SK-N-MC (cell line): ENCODE results near the gene B9D2.
"Not testable (repeated sequence)": the region's sequence is repeated elsewhere in the genome, so short reads cannot be mapped to it uniquely, and the experiment has no call there.

Experiments
- DNase-seq: peaks from one replicate; pipeline ENCODE4 v3.0.0-alpha.2; 2011; ENCODE audit warnings: low read depth, low spot score
- H3K27ac ChIP-seq: fragments of 200-600 bp; sonication (generic); 2 replicates; pipeline ENCODE4 v1.5.1; 2016; ENCODE audit warnings: mixed run types
- H3K36me3 ChIP-seq: fragments of 200-600 bp; sonication (generic); 2 replicates; pipeline ENCODE4 v1.6.1; 2017; ENCODE audit warnings: antibody characterized with exemption, low read length, mixed read lengths; ENCODE audit not compliant: insufficient read depth
- H3K4me3 ChIP-seq: fragments of 200-600 bp; sonication (generic); 2 replicates; pipeline ENCODE4 v1.5.1; 2016
- H3K9ac ChIP-seq: fragments of 200-600 bp; sonication (generic); 2 replicates; pipeline ENCODE4 v1.8.0; 2017; ENCODE audit warnings: mixed run types, mixed read lengths; ENCODE audit not compliant: insufficient read length
- H3K9me3 ChIP-seq: fragments of 200-600 bp; sonication (generic); 2 replicates; pipeline ENCODE4 v1.6.1; 2017; ENCODE audit warnings: low read depth, mild to moderate bottlenecking, antibody characterized with exemption, low read length, moderate library complexity, mixed read lengths
- EZH2 ChIP-seq: fragments of 200-600 bp; sonication (generic); IDR thresholded peaks from one replicate; pipeline ENCODE4 v1.6.1; 2017; ENCODE audit warnings: antibody characterized with exemption
- FOXP2 ChIP-seq: optimal IDR thresholded peaks from 2 replicates; pipeline ENCODE3; 2011; ENCODE audit warnings: mild to moderate bottlenecking, moderate library complexity; ENCODE audit not compliant: insufficient read depth; ENCODE audit errors: extremely low read length, control extremely low read depth
- POLR2AphosphoS5 ChIP-seq: IDR thresholded peaks from 2 replicates; pipeline ENCODE4 v1.6.1; 2012; ENCODE audit warnings: mild to moderate bottlenecking, low read depth, low read length, borderline replicate concordance

B9D2 gene

GRCh38 chr19:41355035-41355434, 8.9 kb downstream of the B9D2 start:
- H3K4me3 ChIP-seq: no peak overlapping the region
- H3K9me3 ChIP-seq: no peaks in the 10 kb centered on the region
- no peak for DNase-seq
- no peaks in the 10 kb centered on the region for H3K36me3 ChIP-seq
- H3K9ac ChIP-seq: no peak overlapping the region
- TF ChIP-seq FOXP2: no peak
- no peak for TF ChIP-seq EZH2
- no peak for TF ChIP-seq POLR2AphosphoS5
- 0 out of 2 replicates have a peak overlapping the region, but pooled peaks have one; percentile 28 for H3K27ac ChIP-seq

GRCh38 chr19:41354343-41354953, 9.5 kb downstream of the B9D2 start:
- peak overlapping the region; percentile 75 for H3K9ac ChIP-seq
- H3K9me3 ChIP-seq: no peaks in the 10 kb centered on the region
- no peak overlapping the region for H3K27ac ChIP-seq
- TF ChIP-seq EZH2: no peak
- TF ChIP-seq FOXP2: peak; percentile 2
- TF ChIP-seq POLR2AphosphoS5: no peak
- no peak for DNase-seq
- H3K36me3 ChIP-seq: no peaks in the 10 kb centered on the region
- peak overlapping the region; percentile 92 for H3K4me3 ChIP-seq

GRCh38 chr19:41353466-41354342, 10.2 kb downstream of the B9D2 start, which contains the start of gene TGFB1:
Gene TGFB1 (minus strand): TSS chr19:41353922. CDS start chr19:41353044, 878 bp downstream.
- Histone ChIP-seq H3K9me3 (no peaks in the 10 kb centered on the region), H3K27ac (0 out of 2 replicates have a peak within 1 kb of the TSS, but pooled peaks have one; percentile 62), H3K4me3 (peak within 1 kb of the TSS; percentile 92), H3K36me3 (no peaks in the 10 kb centered on the region), H3K9ac (peak within 1 kb of the TSS; percentile 75)
- TF ChIP-seq EZH2: no peak
- no peak; the same call in 1 of the 2 replicates for TF ChIP-seq POLR2AphosphoS5
- TF ChIP-seq FOXP2: no peak
- no peak for DNase-seq

GRCh38 chr19:41352609-41353465, 11.1 kb downstream of the B9D2 start:
- Histone ChIP-seq H3K27ac (no peak overlapping the region), H3K4me3 (peak overlapping the region; percentile 92), H3K9ac (peak overlapping the region; percentile 73), H3K9me3 (no peaks in the 10 kb centered on the region), H3K36me3 (peaks cover 4% of the 10 kb centered on the region; the same call in 1 of the 2 replicates)
- no peak for DNase-seq
- TF ChIP-seq POLR2AphosphoS5 (0 out of 2 replicates have a peak, but pooled peaks have one; percentile 1), EZH2 (no peak)

- Histone ChIP-seq H3K4me3 (peak overlapping the region; percentile 92), H3K27ac (no peak overlapping the region), H3K36me3 (peaks cover 4% of the 10 kb centered on the region; the same call in 1 of the 2 replicates), H3K9ac (peak overlapping the region; percentile 73), H3K9me3 (no peaks in the 10 kb centered on the region)
- no peak for DNase-seq
- TF ChIP-seq FOXP2 (no peak), POLR2AphosphoS5 (no peak), EZH2 (no peak)
Measured at GRCh38 chr19:41352279-41352608, 11.7 kb downstream of the B9D2 start.

GRCh38 chr19:41351339-41352245, 12.4 kb downstream of the B9D2 start:
- peaks cover 4% of the 10 kb centered on the region; the same call in 1 of the 2 replicates for H3K36me3 ChIP-seq
- TF ChIP-seq FOXP2 (no peak), POLR2AphosphoS5 (no peak), EZH2 (no peak)
- H3K9ac ChIP-seq: peak overlapping the region; percentile 73
- H3K4me3 ChIP-seq: peak overlapping the region; percentile 92
- no peaks in the 10 kb centered on the region for H3K9me3 ChIP-seq
- no peak overlapping the region for H3K27ac ChIP-seq
- DNase-seq: no peak

- DNase-seq: no peak
- no peak overlapping the region for H3K9ac ChIP-seq
- H3K27ac ChIP-seq: no peak overlapping the region
- H3K4me3 ChIP-seq: peak overlapping the region; percentile 92
- no peak for TF ChIP-seq FOXP2
- TF ChIP-seq EZH2: no peak
- no peak for TF ChIP-seq POLR2AphosphoS5
- no peaks in the 10 kb centered on the region for H3K9me3 ChIP-seq
- peaks cover 4% of the 10 kb centered on the region; the same call in 1 of the 2 replicates for H3K36me3 ChIP-seq
Measured at GRCh38 chr19:41350735-41351338, 13.1 kb downstream of the B9D2 start.

- H3K9me3 ChIP-seq, H3K9ac ChIP-seq, H3K4me3 ChIP-seq, H3K27ac ChIP-seq, DNase-seq: not testable (repeated sequence)
- peaks cover 22% of the 10 kb centered on the region for H3K36me3 ChIP-seq
Measured at GRCh38 chr19:41346916-41347315, 17.0 kb downstream of the B9D2 start.
